Activated T-helper 9 cell treated with anti-CD3 and anti-CD28 coated beads, Interleukin-2, amount 50 U/mL, for 16 hours (primary cell): ENCODE measurements around the gene SPG7.
A peak's percentile ranks its signal among the peaks of the same experiment; 100 is the strongest.
"Not testable (repeated sequence)": the region's sequence is repeated elsewhere in the genome, so short reads cannot be mapped to it uniquely, and the experiment has no call there.

ENCODE experiments used
- DNase-seq: peaks from one replicate; pipeline ENCODE4 v3.0.0-alpha.2; 2020; ENCODE audit warnings: low read depth

SPG7 gene

GRCh38 chr16:89564476-89565255 lies 56.5 kb downstream of the SPG7 start:
- DNase-seq = no peak

GRCh38 chr16:89565256-89565505 lies 57.0 kb downstream of the SPG7 start:
- DNase-seq = no peak

- DNase-seq = peak; percentile 37
Observed at GRCh38 chr16:89565506-89566372, 57.5 kb downstream of the SPG7 start.

GRCh38 chr16:89567656-89568594 lies 59.7 kb downstream of the SPG7 start:
- no peak for DNase-seq

- no peak for DNase-seq
Observed at GRCh38 chr16:89569506-89570341, 61.5 kb downstream of the SPG7 start.

- no peak for DNase-seq
Observed at GRCh38 chr16:89570342-89570923, 62.2 kb downstream of the SPG7 start.

GRCh38 chr16:89570983-89571598 lies 62.9 kb downstream of the SPG7 start:
- DNase-seq = not testable (repeated sequence)

- no peak for DNase-seq
Observed at GRCh38 chr16:89571636-89572035, 63.4 kb downstream of the SPG7 start.

GRCh38 chr16:89572073-89572484 lies 63.9 kb downstream of the SPG7 start:
- no peak for DNase-seq

GRCh38 chr16:89572485-89573205 lies 64.4 kb downstream of the SPG7 start:
- no peak for DNase-seq

GRCh38 chr16:89573826-89574680 lies 65.8 kb downstream of the SPG7 start:
- no peak for DNase-seq

GRCh38 chr16:89574681-89575246 lies 66.6 kb downstream of the SPG7 start:
- DNase-seq = peak; percentile 32

GRCh38 chr16:89575247-89576152 lies 67.3 kb downstream of the SPG7 start, which contains the start of gene CPNE7:
Gene CPNE7, plus strand, starts transcription at chr16:89575758. Its CDS starts 140 bp downstream, at chr16:89575898.
- no peak for DNase-seq

- DNase-seq = no peak
Observed at GRCh38 chr16:89576153-89577054, 68.2 kb downstream of the SPG7 start.

- no peak for DNase-seq
Observed at GRCh38 chr16:89577055-89577759, 69.0 kb downstream of the SPG7 start.

GRCh38 chr16:89579351-89579750 lies 71.1 kb downstream of the SPG7 start:
- DNase-seq = no peak
